Natural killer cell (primary cell): ENCODE data around the gene SLX4. TPM values are rescaled to one million over a fixed set of nuclear protein-coding genes. Genes with fewer than 3 reads are reported as not detected.

ENCODE experiments used
- ATAC-seq, 3 donors: fragments of 150-1000 bp in 2 of 3; fragments of 200-7000 bp in 1 of 3; cut with Tn5 transposase; 1 replicate in 1 of 3; 2 replicates in 2 of 3; pipeline ENCODE4 v1.10.0; 2021; ENCODE audit warnings: mild to moderate bottlenecking in 2 of 3, moderate library complexity in 2 of 3
- DNase-seq, 2 donors: peaks; one replicate each; pipeline versions ENCODE4 v3.0.0 to v3.0.0-alpha.2; 2013 to 2021; ENCODE audit warnings: mixed read lengths in 1 of 2
- H3K27ac ChIP-seq: one replicate; pipeline ENCODE4 v1.5.1; 2013; ENCODE audit warnings: mild to moderate bottlenecking, low read length
- H3K27me3 ChIP-seq: one replicate; pipeline ENCODE4 v1.6.1; 2013; ENCODE audit warnings: low read length; ENCODE audit not compliant: control insufficient read depth, insufficient read depth
- H3K36me3 ChIP-seq: one replicate; pipeline ENCODE4 v1.6.1; 2013; ENCODE audit warnings: low read length; ENCODE audit not compliant: control insufficient read depth, insufficient read depth
- H3K4me1 ChIP-seq: one replicate; pipeline ENCODE4 v1.6.1; 2013; ENCODE audit warnings: low read length; ENCODE audit not compliant: control insufficient read depth, insufficient read depth
- H3K4me3 ChIP-seq: one replicate; pipeline ENCODE4 v1.5.1; 2013; ENCODE audit warnings: low read length
- H3K9me3 ChIP-seq: one replicate; pipeline ENCODE4 v1.6.1; 2013; ENCODE audit warnings: low read length; ENCODE audit not compliant: control insufficient read depth, insufficient read depth
- H3K27ac Mint-ChIP-seq, 2 donors: one replicate each; pipeline ENCODE4 v1.8.0; 2022; ENCODE audit warnings: mild to moderate bottlenecking in 2 of 2, mixed read lengths in 2 of 2, moderate library complexity in 1 of 2
- H3K27me3 Mint-ChIP-seq, 2 donors: one replicate each; pipeline ENCODE4 v1.8.0; 2022; ENCODE audit warnings: low read depth in 2 of 2, mixed read lengths in 2 of 2
- H3K36me3 Mint-ChIP-seq: one replicate; pipeline ENCODE4 v1.8.0; 2022; ENCODE audit warnings: mixed read lengths
- H3K4me1 Mint-ChIP-seq, 2 donors: one replicate each; pipeline ENCODE4 v1.8.0; 2022; ENCODE audit warnings: mixed read lengths in 2 of 2
- H3K4me3 Mint-ChIP-seq: one replicate; pipeline ENCODE4 v1.8.0; 2022; ENCODE audit warnings: mild to moderate bottlenecking, moderate library complexity, mixed read lengths
- H3K9me3 Mint-ChIP-seq, 2 donors: one replicate each; pipeline ENCODE4 v1.8.0; 2022; ENCODE audit warnings: mixed read lengths in 2 of 2
- CTCF ChIP-seq: fragments of 200-600 bp; IDR thresholded peaks from one replicate; pipeline ENCODE4 v1.8.0; 2022; ENCODE audit warnings: antibody characterized with exemption
- WGBS: methylation state at CpG from one replicate; pipeline ENCODE4 v1.1.7; 2013; ENCODE audit warnings: missing lambda C conversion rate; ENCODE audit not compliant: insufficient coverage; 5-methylcytosine and 5-hydroxymethylcytosine counted together
- intact Hi-C: fragments of 100-400 bp; cut with micrococcal nuclease; formaldehyde crosslinking; loops from one replicate; pipeline ENCODE4 v1.14.2; 2022
- total RNA-seq, 4 donors: library from RNA; stranded (reverse); fragments of 120-200 nt in 1 of 4; gene quantifications; one replicate each; pipeline versions ENCODE4 v1.2.3 to v1.2.4, GENCODE V29; 2013 to 2022

SLX4 gene
- total RNA-seq, 3 donors from 2014 or later (not counting 1 experiment from before 2014, with no cell fraction given) = 13.5 to 18.6 (median 15.5) TPM

GRCh38 chr16:3575491-3575890 is 35.9 kb downstream of the SLX4 start:
- H3K27me3 ChIP-seq = no peaks in the 10 kb centered on the region
- peaks cover 10% of the 10 kb centered on the region for H3K36me3 ChIP-seq
- H3K36me3 Mint-ChIP-seq = peaks cover 3% of the 10 kb centered on the region
- H3K4me3 Mint-ChIP-seq = peak overlapping the region; percentile 98
- ATAC-seq (no peak), DNase-seq (peak in 1 of 2 donors; percentile 23)
- H3K9me3 Mint-ChIP-seq = peaks cover 0 to 4% of the 10 kb centered on the region in 2 donors
- 57% methylated on average over 13 of the region's 13 CpGs for WGBS
- no peak for TF ChIP-seq CTCF
- intact Hi-C loops = no loop called here
- peaks cover 3% of the 10 kb centered on the region for H3K9me3 ChIP-seq
- peaks cover 38 to 72% of the 10 kb centered on the region in 2 donors for H3K4me1 Mint-ChIP-seq
- H3K27ac Mint-ChIP-seq = peak overlapping the region; percentile 89 to 97
- no peaks in the 10 kb centered on the region for H3K27me3 Mint-ChIP-seq
- H3K4me1 ChIP-seq = peaks cover 74% of the 10 kb centered on the region
- H3K4me3 ChIP-seq = peak overlapping the region; percentile 78
- H3K27ac ChIP-seq = peak overlapping the region; percentile 80

- Mint-ChIP-seq H3K9me3 (peaks cover 3 to 4% of the 10 kb centered on the region in 2 donors), H3K27me3 (no peaks in the 10 kb centered on the region), H3K36me3 (peaks cover 9% of the 10 kb centered on the region), H3K4me3 (peak overlapping the region; percentile 98), H3K27ac (peak overlapping the region; percentile 89 to 97), H3K4me1 (peaks cover 37 to 64% of the 10 kb centered on the region in 2 donors)
- H3K4me3 ChIP-seq = no peak overlapping the region
- peaks cover 61% of the 10 kb centered on the region for H3K4me1 ChIP-seq
- ATAC-seq = no peak
- no peak overlapping the region for H3K27ac ChIP-seq
- no peaks in the 10 kb centered on the region for H3K27me3 ChIP-seq
- TF ChIP-seq CTCF = no peak
- intact Hi-C loops = no loop called here
- peaks cover 15% of the 10 kb centered on the region for H3K36me3 ChIP-seq
- H3K9me3 ChIP-seq = peaks cover 6% of the 10 kb centered on the region
- WGBS = 79% methylated on average over 14 of the region's 14 CpGs
- DNase-seq = no peak
Measured at GRCh38 chr16:3574195-3574594, 37.2 kb downstream of the SLX4 start.

GRCh38 chr16:3573146-3573815 is 38.1 kb downstream of the SLX4 start:
- peaks cover 33 to 54% of the 10 kb centered on the region in 2 donors for H3K4me1 Mint-ChIP-seq
- no peaks in the 10 kb centered on the region for H3K27me3 ChIP-seq
- TF ChIP-seq CTCF = no peak
- H3K36me3 Mint-ChIP-seq = peaks cover 9% of the 10 kb centered on the region
- H3K9me3 ChIP-seq = peaks cover 6% of the 10 kb centered on the region
- H3K9me3 Mint-ChIP-seq = peaks cover 3 to 4% of the 10 kb centered on the region in 2 donors
- H3K27ac ChIP-seq = no peak overlapping the region
- H3K4me1 ChIP-seq = peaks cover 52% of the 10 kb centered on the region
- peak overlapping the region; percentile 64 for H3K4me3 Mint-ChIP-seq
- peak overlapping the region; percentile 69 to 97 for H3K27ac Mint-ChIP-seq
- peaks cover 15% of the 10 kb centered on the region for H3K36me3 ChIP-seq
- DNase-seq (peak in 1 of 2 donors; percentile 32), ATAC-seq (no peak)
- H3K4me3 ChIP-seq = no peak overlapping the region
- intact Hi-C loops = no loop called here
- no peaks in the 10 kb centered on the region for H3K27me3 Mint-ChIP-seq
- 64% methylated on average over 8 of the region's 9 CpGs for WGBS
